Parathyroid adenoma (tissue), 2 donors: Measurements from ENCODE around the gene GAREM1.

Experiments
- H2AFZ ChIP-seq: fragments of 300-600 bp; sonication (generic); one replicate; pipeline ENCODE4 v1.7.0; 2017; ENCODE audit warnings: antibody characterized with exemption, mild to moderate bottlenecking
- H3K27ac ChIP-seq: fragments of 300-600 bp; sonication (generic); one replicate; pipeline ENCODE4 v1.7.0; 2017
- H3K27me3 ChIP-seq: fragments of 300-600 bp; sonication (generic); one replicate; pipeline ENCODE4 v1.7.0; 2017; ENCODE audit warnings: low read length; ENCODE audit not compliant: control insufficient read depth, insufficient read depth
- H3K36me3 ChIP-seq: fragments of 300-600 bp; sonication (generic); one replicate; pipeline ENCODE4 v1.7.0; 2017; ENCODE audit warnings: low read length; ENCODE audit not compliant: control insufficient read depth, insufficient read depth
- H3K4me1 ChIP-seq: fragments of 300-600 bp; sonication (generic); one replicate; pipeline ENCODE4 v1.7.0; 2017; ENCODE audit warnings: control low read depth
- H3K4me2 ChIP-seq: fragments of 300-600 bp; sonication (generic); one replicate; pipeline ENCODE4 v1.7.0; 2017; ENCODE audit warnings: low read length
- H3K4me3 ChIP-seq: fragments of 300-600 bp; sonication (generic); one replicate; pipeline ENCODE4 v1.7.0; 2017; ENCODE audit warnings: low read depth, low read length
- H3K79me2 ChIP-seq: fragments of 300-600 bp; sonication (generic); one replicate; pipeline ENCODE4 v1.7.0; 2017; ENCODE audit warnings: control low read depth
- H3K9ac ChIP-seq: fragments of 300-600 bp; sonication (generic); one replicate; pipeline ENCODE4 v1.7.0; 2017; ENCODE audit warnings: mild to moderate bottlenecking
- H3K9me3 ChIP-seq: fragments of 300-600 bp; sonication (generic); one replicate; pipeline ENCODE4 v1.7.0; 2017; ENCODE audit warnings: low read length; ENCODE audit not compliant: control insufficient read depth
- CTCF ChIP-seq: fragments of 300-600 bp; sonication (generic); IDR thresholded peaks from one replicate; pipeline ENCODE4 v1.7.0; 2017; ENCODE audit warnings: antibody characterized with exemption, mild to moderate bottlenecking
- donor health status: primary hyperparathyroidism.

The GAREM1 gene

GRCh38 chr18:32483002-32483401 is 12.3 kb upstream of the GAREM1 start:
- no peak for TF ChIP-seq CTCF

GRCh38 chr18:32482117-32482516 is 11.4 kb upstream of the GAREM1 start:
- Histone ChIP-seq H3K27me3 (no peaks in the 10 kb centered on the region), H3K4me3 (no peak overlapping the region), H3K36me3 (no peaks in the 10 kb centered on the region), H3K79me2 (no peaks in the 10 kb centered on the region), H2AFZ (no peak overlapping the region), H3K4me2 (no peak overlapping the region), H3K9me3 (no peaks in the 10 kb centered on the region), H3K9ac (no peak overlapping the region), H3K4me1 (no peaks in the 10 kb centered on the region), H3K27ac (no peak overlapping the region)
- TF ChIP-seq CTCF: no peak

More at GRCh38 chr18:32483002-32483401, 12.3 kb upstream of the GAREM1 start:
- no peaks in the 10 kb centered on the region for H3K79me2 ChIP-seq
- no peaks in the 10 kb centered on the region for H3K4me1 ChIP-seq
- no peak overlapping the region for H3K9ac ChIP-seq
- H3K27me3 ChIP-seq: no peaks in the 10 kb centered on the region
- H3K4me2 ChIP-seq: no peak overlapping the region
- no peaks in the 10 kb centered on the region for H3K9me3 ChIP-seq
- H3K4me3 ChIP-seq: no peak overlapping the region
- no peaks in the 10 kb centered on the region for H3K36me3 ChIP-seq
- H3K27ac ChIP-seq: no peak overlapping the region
- H2AFZ ChIP-seq: no peak overlapping the region

- no peak overlapping the region for H3K9ac ChIP-seq
- no peaks in the 10 kb centered on the region for H3K79me2 ChIP-seq
- no peak overlapping the region for H3K4me2 ChIP-seq
- H3K9me3 ChIP-seq: no peaks in the 10 kb centered on the region
- no peaks in the 10 kb centered on the region for H3K27me3 ChIP-seq
- H3K36me3 ChIP-seq: no peaks in the 10 kb centered on the region
- H3K4me1 ChIP-seq: no peaks in the 10 kb centered on the region
- H3K4me3 ChIP-seq: no peak overlapping the region
- no peak for TF ChIP-seq CTCF
- H2AFZ ChIP-seq: no peak overlapping the region
- no peak overlapping the region for H3K27ac ChIP-seq
Observed at GRCh38 chr18:32480581-32480980, 9.9 kb upstream of the GAREM1 start.

- H3K4me2 ChIP-seq: no peak overlapping the region
- no peak for TF ChIP-seq CTCF
- H3K9ac ChIP-seq: no peak overlapping the region
- H3K4me3 ChIP-seq: no peak overlapping the region
- H3K4me1 ChIP-seq: no peaks in the 10 kb centered on the region
- no peaks in the 10 kb centered on the region for H3K27me3 ChIP-seq
- no peak overlapping the region for H2AFZ ChIP-seq
- H3K79me2 ChIP-seq: no peaks in the 10 kb centered on the region
- no peak overlapping the region for H3K27ac ChIP-seq
- H3K9me3 ChIP-seq: no peaks in the 10 kb centered on the region
- H3K36me3 ChIP-seq: no peaks in the 10 kb centered on the region
Observed at GRCh38 chr18:32478807-32479206, 8.1 kb upstream of the GAREM1 start.

- no peaks in the 10 kb centered on the region for H3K4me1 ChIP-seq
- H2AFZ ChIP-seq: no peak overlapping the region
- no peak overlapping the region for H3K4me3 ChIP-seq
- no peak for TF ChIP-seq CTCF
- H3K79me2 ChIP-seq: no peaks in the 10 kb centered on the region
- no peaks in the 10 kb centered on the region for H3K9me3 ChIP-seq
- H3K9ac ChIP-seq: no peak overlapping the region
- no peak overlapping the region for H3K4me2 ChIP-seq
- no peaks in the 10 kb centered on the region for H3K27me3 ChIP-seq
- H3K27ac ChIP-seq: no peak overlapping the region
- no peaks in the 10 kb centered on the region for H3K36me3 ChIP-seq
Observed at GRCh38 chr18:32478317-32478716, 7.6 kb upstream of the GAREM1 start.
